ENCODE results near the gene PHF12.
"Not testable (repeated sequence)": the region's sequence is repeated elsewhere in the genome, so short reads cannot be mapped to it uniquely, and the experiment has no call there.

The PHF12 gene

DNA sequence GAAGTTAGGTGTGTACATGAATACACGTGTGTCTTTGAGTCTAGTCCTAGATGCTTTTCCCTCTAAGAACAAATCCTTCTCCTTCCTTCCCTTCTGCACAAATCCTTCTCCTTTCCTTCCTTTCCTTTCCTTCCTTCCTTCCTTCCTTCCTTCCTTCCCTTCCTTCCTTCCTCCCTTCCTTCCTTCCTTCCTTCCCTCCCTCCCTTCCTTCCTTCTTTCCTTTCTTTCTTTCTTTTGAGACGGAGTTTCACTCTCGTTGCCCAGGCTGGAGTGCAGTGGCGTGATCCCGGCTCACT, 47.8 kb downstream of the PHF12 start:
- not testable (repeated sequence) for DNase-seq (ENCODE audit: low spot score); FAIRE-seq

DNA sequence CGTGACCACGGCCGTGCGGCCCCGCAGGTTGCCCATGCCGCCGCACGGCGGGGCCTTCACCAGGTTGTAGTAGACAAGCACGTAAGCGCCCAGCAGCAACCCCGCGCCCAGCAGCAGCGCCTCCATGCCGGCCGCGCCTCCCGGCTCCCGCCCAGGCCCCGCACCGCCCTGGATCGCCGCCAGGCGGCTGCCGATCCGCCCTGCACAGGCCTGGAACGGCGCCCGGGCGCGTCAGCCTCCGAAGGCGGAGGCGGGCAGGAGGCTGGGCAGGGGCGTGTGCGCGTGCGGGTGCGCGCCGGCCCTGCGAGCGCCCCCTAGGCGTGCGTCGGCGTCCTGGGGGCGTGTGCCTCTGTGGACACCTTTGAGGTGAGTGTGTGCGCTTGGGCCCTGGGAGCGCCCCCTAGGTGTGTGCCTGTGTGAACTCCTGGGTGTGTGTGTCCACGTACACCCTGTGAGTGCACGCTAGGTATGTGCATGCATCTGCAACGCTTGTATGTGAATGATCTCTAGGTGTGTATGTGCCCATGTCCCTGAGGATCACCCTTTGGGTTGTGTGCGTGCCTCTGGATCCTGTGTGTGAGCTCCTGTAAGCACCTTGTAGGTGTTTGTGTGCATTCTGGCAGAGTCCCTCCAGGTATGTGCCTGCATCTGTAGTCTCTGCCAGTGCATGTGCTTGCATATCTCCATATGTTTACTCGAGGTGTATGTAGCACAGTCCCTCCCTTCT, 48.3 kb downstream of the PHF12 start, which contains the start of gene DHRS13:
DHRS13 (minus strand) TSS at position 261 of the 727 bp plus-strand sequence; CDS start at position 126, 135 bp downstream.
- FAIRE-seq (peak; percentile 95), DNase-seq (ENCODE audit: low spot score) (peak; percentile 98)

DNA sequence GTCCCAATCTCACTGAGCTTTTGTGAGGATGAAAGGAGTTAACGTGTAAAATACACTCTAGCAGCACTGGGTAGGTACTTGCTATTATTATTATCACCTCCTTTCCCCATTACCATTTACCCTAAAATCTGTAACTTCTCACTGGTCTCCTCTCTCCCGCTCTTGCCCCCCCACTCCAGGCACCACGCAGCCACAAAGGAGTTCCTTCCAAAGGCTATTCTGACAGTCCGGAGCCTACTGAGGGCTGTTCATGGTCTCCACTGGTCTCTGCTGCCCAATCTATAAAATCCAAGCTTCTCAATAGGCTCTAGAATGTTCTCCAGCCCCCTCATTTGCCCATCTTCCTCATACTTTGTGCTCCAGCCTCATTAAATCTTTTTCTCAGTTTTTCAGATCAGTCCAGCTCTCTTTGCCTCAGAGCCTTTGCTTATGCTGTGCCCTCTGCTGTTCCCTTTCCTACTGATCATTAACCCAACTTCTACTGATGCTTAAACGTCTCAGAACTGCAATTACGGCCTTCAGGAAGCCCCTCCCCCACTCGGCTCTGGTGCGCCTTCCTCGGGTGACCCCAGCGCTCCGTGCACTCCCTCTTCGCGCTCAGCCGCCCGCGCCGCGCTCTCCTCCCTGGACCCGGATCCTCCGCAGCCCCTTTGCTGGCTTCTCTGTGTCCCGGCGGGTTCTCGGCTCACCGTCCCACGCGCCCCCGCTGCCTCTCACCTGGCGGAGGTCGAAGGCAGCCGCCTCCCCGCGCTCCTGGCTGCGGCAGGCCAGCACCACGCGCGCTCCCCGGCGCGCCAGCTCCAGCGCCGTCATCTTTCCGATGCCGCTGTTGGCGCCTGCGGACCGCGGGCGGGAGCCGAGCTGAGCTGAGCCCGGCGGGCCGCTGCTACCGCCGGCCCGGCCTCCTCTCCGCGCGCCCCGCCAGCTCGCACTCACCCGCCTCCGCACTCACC, 49.2 kb downstream of the PHF12 start:
- FAIRE-seq: no peak
- peak; percentile 61 for DNase-seq (ENCODE audit: low spot score)

DNA sequence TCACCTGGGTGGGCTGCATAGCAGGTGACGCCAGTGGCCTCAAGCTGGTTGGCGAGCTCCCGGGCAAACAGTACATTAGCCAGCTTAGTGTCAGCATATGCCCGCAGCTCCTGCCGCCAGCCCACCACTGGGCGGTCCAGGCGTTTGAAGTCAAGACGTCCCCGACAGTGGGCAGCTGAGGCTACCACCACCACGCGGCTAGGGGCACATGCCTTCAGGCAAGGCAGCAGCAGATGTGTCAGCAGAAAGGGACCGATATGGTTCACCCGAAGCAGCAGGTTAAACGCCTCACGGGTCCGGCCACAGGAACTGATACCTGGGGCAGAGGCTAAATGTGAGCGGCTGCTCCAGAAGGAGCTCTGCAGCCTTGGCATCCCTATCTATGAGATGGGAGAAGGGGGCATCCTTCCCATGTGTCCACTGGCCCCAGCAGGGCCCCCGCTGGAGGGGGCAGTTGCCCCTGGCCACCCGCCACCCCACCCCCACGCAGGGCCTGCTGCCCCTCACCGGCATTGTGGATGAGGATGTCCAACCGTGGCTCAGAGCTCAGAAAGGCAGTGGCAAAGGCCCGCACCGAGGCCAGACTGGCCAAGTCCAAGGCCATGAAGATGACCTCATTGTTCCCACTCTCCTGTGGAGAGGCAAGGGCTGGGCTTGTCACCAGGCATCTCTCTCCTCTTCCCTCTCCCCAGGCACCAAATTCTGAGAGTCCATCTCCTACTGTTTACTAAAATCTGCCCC, 50.2 kb downstream of the PHF12 start:
- no peak for DNase-seq (ENCODE audit: low spot score)
- no peak for FAIRE-seq

DNA sequence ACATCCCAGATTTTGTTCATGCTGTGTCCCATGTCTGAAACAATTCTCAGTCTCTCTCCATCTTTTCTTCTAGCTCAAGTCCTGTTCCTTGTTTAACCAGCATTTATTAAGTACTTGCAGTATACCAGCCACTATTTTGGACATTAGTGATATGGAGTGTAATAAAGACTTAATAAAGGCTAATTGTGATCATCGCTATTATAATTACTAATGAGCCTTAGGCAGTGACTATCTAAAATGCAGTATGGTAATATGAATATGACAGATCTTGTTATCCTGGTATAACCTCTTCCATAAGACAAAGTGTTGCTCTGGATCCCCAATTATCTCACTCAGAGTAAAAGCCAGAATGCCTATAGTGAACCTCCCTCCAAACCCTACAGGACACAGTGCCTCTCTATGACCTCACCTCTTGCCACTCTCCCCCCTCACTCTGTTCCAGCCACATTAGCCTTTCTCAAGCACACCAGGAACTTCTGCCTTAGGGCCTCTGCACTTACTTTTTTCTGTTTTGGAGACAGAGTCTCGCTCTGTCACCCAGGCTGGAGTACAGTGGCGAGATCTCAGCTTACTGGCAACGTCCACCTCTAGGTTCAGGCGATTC, 52.0 kb downstream of the PHF12 start:
- FAIRE-seq: no peak
- no peak for DNase-seq (ENCODE audit: low spot score)

DNA sequence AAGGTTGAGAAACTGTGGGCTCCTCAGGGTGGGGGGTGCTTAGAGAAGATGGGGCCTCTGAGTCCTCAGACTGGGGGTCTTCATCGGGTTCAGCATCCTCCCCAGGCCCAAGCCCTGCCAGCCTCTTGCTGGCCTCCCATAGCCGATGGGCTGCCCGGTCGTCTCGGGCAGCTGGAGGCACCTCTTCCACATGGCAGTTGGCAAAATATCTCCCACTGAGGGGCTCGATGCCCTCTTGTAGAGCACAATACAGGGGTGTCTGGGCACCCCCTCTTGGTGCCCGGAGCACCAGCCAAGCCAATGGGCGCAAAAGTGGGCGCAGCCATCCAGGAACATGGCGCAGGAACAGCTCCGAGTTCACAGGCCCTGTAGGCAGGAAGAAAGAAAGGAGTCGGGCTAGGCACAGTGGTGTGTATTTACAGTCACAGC, 52.8 kb downstream of the PHF12 start:
- no peak for DNase-seq (ENCODE audit: low spot score)
- no peak for FAIRE-seq

DNA sequence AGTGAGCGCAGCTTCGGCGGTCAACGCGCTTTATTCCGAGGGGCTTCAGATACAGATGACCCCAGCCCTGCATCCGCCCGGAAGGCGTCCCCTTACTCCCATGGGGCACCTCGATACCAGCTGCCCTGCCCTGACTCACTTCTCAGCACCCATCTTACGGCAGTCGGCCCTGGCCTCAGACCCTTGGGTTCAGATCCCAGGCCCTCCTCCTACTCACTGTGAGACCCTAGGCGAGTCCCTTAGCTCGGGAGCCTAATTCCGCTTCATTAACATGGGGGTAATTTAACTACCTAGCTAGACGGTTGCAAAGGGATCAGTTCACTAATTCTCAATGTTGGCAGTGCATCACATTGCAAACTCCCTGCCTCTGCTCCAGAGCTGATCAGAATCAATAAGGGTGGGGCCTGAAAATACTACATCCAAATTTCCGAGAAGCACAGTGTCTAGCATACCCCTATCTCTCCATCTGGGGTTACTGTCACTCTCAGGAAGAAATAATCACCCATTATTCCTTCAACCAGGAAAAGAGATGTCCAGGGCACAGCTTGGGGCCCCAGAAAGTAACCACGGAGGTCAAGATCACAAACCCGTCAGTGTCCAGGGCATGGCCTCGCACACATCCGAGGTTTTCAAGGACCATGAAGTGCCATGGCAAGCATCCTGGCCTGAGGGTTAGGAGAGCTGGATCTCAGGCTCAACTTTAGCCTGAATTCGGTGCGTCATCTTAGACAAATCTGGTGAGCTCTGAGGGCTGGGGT, 53.4 kb downstream of the PHF12 start:
- DNase-seq (ENCODE audit: low spot score) (no peak), FAIRE-seq (no peak)

DNA sequence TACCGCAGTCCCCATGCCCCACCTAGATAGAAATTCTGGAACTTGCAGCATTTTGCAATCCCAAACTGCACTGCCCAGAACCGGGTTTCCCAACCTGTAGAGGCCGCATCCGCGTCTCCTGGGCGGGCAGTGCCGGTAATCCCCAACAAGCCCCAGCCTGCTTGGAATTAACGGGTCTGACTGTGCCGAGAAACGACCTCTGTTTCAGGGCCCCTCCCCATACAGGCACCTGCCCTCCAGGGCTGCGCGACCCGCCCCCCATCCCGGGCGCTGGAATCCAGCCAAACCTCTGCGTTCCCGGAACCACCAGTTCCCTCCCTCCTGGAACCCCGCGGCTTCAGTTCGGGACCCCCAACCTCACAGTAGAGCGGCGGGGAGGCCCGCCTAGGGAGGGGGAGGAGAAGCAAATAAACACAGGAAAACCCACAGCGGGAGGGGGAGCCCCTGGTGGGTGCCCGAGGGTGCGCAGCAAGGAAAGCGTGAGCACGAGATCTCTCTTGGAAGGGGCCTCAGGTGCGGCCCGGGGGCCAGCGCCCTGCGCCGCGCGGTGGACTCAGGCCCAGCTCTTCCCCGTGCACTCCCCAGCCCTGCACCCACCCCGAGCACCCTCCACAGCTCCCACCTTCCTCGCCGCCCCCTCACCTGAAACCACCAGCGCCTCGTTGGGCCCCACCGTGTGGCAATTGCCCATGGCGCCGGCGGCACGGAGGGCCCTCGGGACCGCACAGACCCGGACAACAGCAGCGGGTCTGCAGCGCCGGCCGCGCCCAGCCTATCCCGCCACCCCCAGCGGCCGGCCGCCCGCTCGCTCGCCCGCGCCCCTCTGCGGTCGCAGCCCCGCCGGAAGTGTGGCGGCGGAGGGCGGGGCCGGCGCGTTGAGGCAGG, 54.2 kb downstream of the PHF12 start, which contains the start of gene FLOT2:
FLOT2 (minus strand) TSS at position 850 of the 885 bp plus-strand sequence; CDS start at position 691, 159 bp downstream.
- peak; percentile 70 for DNase-seq (ENCODE audit: low spot score)
- no peak for FAIRE-seq

DNA sequence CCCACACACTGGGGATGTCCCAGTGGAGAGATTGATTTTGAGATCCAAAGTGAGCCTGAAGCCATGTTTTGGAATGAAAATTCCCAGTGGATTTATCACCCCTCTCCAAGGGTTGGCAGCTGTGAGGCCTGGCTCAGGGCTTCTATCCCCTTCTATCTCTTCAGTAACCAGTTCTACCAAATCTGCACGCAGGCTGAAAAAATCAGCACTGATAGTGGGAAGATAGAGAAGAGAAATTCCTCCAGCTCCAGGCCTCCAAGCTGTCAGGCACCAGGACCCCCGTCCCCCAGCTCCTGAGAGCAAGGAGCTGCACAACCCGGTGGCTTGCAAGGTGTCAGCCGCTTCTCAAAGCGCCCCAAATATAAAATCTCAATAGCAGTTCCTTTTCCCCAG, 54.8 kb downstream of the PHF12 start:
- no peak for FAIRE-seq
- DNase-seq (ENCODE audit: low spot score): no peak

DNA sequence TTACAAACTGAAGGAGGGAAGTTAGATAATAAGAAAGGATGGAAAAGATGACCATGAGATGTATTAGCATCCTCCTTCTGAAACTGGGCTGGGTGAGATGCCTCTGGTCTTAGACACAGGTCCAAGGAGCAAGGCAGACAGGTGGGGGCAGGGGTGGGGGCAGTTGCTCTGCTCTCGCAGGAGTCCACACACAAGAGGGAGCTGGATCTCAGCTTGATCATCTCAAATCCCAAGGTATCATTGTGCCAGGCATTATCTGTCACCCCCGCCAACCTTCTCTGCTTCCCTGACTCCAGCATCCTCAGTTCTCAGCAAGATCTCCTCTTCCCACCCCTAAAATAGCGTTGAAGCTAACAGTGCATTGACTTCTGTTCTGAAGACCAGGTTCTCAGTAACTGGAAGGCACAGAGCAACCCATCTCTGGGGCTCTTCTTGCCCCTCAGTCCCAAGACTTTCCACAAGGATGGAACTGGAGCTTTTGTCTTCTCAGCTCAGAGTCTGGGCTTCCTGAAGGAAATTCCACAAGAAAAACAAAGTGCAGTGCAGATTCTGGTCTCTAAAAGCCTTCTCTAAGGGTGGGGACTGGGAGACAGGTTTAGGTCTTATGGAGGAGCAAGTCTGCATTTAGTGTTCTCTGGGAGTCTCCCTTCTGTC, 55.4 kb downstream of the PHF12 start:
- DNase-seq (ENCODE audit: low spot score) (no peak), FAIRE-seq (no peak)

DNA sequence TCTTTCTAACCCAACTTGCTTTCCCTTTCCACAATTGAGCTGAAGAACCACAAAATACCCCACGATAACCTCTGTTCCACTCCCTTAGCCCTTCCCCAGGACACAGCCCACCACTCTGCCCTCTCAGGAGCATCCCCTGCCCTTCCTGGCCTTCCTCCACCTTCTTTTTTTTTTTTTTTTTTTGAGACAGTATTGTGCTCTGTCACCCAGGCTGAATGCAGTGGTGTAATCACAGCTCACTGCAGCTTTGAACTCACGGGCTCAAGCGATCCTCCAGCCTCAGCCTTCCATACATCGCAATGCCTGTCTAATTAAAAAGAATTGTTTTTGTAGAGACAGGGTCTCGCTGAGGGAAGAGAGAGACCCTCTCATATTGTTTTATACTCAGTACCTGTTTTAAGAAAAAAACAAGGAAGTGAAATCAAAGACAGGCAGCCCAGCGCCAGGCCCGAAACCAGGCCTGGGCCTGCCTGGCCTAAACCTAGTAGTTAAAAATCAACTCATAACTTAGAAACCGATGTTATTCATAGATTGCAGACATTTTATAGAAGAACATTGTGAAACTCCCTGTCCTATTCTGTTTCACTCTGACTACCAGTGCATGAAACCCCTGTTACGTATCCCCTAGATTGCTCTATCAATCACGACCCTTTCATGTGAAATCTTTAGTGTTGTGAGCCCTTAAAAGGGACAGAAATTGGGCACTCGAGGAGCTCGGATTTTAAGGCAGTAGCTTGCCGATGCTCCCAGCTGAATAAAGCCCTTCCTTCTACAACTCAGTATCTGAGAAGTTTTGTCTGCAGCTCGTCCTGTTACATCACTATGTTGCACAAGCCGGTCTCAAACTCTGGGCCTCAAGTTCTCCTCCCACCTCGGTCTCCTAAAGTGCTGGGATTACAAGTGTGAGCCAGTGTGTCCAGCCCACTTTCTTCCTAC, 57.8 kb downstream of the PHF12 start:
- DNase-seq (ENCODE audit: low spot score): not testable (repeated sequence)

DNA sequence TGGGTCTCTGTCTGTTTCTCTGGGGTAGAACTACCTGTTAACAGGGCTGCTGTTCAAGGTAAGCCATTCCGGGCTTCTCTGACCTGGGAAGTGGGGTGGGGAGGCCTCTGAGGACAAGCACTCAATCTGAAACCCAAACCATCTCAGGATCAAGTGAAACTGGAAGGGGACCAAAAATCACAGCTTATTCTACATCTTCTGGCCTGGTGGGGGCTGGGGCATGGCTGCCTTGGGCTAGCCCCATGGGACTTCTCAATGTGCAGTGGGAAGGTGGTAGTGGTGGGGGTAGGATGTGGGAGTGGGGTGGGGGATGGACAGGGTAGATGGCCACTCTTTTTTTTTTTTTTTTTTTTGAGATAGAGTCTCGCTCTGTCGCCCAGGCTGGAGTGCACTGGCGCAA, 59.3 kb downstream of the PHF12 start:
- FAIRE-seq: no peak
- DNase-seq (ENCODE audit: low spot score): no peak

More for the DNA sequence above, 57.8 kb downstream of the PHF12 start:
- not testable (repeated sequence) for FAIRE-seq

DNA sequence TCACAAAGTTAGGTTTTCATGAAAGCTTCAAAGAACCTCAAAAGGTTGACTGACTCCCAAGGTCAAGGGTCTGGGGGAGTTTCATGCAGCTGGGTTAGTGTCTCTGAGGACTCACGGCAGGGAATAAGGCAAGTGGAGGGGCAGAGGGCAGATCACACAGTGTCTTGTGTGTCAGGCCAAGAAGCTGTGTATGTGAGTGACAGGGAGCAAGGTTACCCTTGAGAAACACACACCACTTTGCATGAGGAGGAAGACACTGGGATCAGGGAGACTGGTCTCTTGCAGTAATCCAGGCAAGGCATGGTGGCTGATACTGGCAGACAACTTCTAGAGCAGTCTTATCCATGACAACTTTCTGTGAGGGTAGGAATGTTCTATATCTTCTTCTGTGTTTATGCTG, 60.1 kb downstream of the PHF12 start:
- DNase-seq (ENCODE audit: low spot score) (no peak), FAIRE-seq (no peak)

DNA sequence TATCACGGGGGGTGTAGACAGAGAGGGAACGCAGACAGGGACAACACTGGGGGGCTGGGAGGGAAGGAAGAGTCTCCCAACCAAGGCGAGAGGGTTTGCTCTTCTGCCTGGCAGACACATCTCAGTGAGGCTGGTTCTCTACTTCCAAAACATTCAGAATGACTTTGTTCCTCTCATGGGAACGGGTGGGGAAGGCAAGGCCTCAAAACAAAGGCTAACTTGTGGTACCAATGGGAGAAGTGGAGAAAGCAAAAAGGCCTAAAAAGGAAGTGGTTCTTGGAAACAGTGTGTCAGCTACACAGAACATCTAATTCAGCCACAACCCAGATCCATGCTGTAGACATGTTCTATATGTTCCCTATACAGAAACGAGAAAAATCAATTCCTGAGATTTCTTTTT, 61.3 kb downstream of the PHF12 start:
- no peak for DNase-seq (ENCODE audit: low spot score)
- no peak for FAIRE-seq

DNA sequence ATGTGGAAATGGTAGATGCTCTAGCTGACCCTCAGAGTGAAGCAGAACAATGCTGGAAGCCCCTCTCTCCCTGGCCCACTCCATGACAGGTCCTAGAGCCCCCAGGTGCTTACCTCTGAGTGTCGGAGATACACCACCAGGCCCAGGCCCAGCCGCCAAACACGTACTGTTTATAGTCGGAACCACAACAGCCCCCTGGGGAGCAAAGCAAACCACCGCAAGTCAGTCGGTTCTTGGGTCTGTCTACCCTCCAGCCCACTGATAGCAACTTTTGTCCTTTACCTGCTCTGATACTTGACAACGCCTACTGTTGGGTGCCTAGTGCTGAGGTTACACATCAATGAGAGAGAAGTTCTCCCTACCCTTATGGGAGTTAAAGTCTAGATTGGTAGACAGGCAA, 62.5 kb downstream of the PHF12 start:
- DNase-seq (ENCODE audit: low spot score) (no peak), FAIRE-seq (no peak)

DNA sequence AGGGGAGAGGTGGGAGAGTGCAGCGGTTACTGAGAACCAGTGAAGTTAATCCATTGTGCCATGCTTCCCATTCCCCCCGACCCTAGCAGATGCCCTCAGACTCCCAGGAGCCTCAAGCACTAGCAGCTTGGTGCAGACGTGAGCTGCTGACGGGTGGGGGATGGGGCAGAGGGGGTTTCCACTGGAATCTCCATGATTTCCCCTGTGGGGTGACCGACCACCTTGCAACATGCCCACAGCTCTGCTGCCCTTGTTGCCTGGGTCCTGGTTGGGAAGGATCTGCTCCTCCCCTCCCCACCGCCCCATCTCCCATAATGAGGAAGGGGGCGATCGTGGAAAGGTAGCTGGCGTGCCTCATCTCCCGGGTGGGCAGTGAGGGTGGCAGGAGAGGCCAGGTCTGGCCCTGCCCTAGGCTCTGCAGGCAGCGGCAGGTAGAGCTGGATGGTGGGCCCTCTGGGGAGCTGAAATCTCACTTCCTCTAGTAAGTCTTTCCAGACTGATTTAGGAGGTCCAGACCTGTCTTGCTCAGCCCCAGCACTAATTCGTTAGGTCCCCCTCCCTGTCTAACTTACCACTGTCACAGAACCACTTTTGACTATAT, 63.3 kb downstream of the PHF12 start:
- DNase-seq (ENCODE audit: low spot score) (no peak), FAIRE-seq (no peak)

DNA sequence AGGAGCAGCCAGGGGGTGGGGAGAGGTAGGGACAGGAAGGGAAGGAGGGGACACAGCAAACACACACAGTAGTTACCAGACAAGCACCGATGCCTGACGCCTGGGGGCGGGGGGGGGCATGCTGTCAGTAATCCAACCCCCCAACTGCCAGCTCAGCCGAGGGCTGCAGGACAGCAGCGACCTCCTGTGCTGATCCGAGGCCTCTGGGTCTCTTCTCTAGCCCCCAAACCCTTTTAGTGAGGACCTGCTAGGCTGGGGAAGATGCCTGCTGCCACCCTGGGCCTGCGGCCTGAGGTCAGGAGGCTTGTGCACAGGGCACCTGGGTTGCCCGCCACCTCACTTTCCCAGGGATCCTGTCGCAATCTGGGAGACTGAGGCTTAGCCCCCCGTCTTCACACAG, 65.4 kb downstream of the PHF12 start:
- no peak for FAIRE-seq
- DNase-seq (ENCODE audit: low spot score): no peak

Data from urothelium cell line (cell line).